Heart left ventricle (tissue), 13 donors: ENCODE results near the gene OR2L2.

Experiments
- CTCF ChIP-seq, 12 donors: fragments of 200-600 bp; sonication (generic) in 4 of 12; IDR thresholded peaks; one replicate each; pipeline versions ENCODE4 v1.5.0 to v1.8.0; 2018 to 2022; ENCODE audit warnings: antibody characterized with exemption in 12 of 12, mild to moderate bottlenecking in 5 of 12
- POLR2A ChIP-seq, 2 donors: fragments of 450-650 bp; IDR thresholded peaks; one replicate each; pipeline ENCODE4 v1.6.1; 2017; ENCODE audit warnings: antibody characterized with exemption in 2 of 2, mild to moderate bottlenecking in 2 of 2, moderate library complexity in 2 of 2
- donor health status: ischemic (EF 13 %, LVEDD 7.1; RV severe dilation, severe dysfunction).
- donor health status: DM: no; HTN: yes; CAD: no.
- donor health status: DM: no; HTN: no; CAD: no.
- donor health status: ischemic (EF 25% LVEDD 6.9; RV normal size, moderate dysfunction).
- donor health status: ischemic (EF 25% LVEDD 5.7; RV mildly dilated, moderate dysfunction).
- donor health status: ischemic (EF 35%, LVEDD 5.7; RV mildly dilated, moderate dysfunction).
- donor health status: nonischemic (EF 11% LVEDD 7.7; RV severe dilation, severe dysfunction).
- donor health status: DM: yes; HTN: yes; CAD: no.
- donor health status: PGD.
- donor health status: ischemic (EF 29% LVEDD 5.4; RV normal size, mild dysfunction).
- donor health status: nonischemic (EF 23%, LVEDD 6.1; RV moderate dilation, normal function).

- no peak for TF ChIP-seq POLR2A (IDR thresholded peaks at IDR 0.05)
- no peak for TF ChIP-seq CTCF (IDR thresholded peaks at IDR 0.05)
Observed at GRCh38 chr1:247998811-247999210, 31.1 kb upstream of the OR2L2 start.
